Loucy (cell line): ENCODE data around the gene MED13L.
A peak's percentile ranks its signal among the peaks of the same experiment; 100 is the strongest.

Experiments used
- H2AFZ ChIP-seq: fragments of 200-600 bp; sonication (generic); 2 replicates; pipeline ENCODE4 v1.6.0; 2016; ENCODE audit warnings: antibody characterized with exemption, mild to moderate bottlenecking, low read length, moderate library complexity
- H3F3A ChIP-seq: fragments of 200-600 bp; 2 replicates; pipeline ENCODE4 v1.6.0; 2016; ENCODE audit warnings: antibody characterized with exemption, low read depth, mild to moderate bottlenecking
- H3K27me3 ChIP-seq: fragments of 200-600 bp; sonication (generic); 2 replicates; pipeline ENCODE4 v1.6.1; 2014; ENCODE audit warnings: low read length, mild to moderate bottlenecking; ENCODE audit not compliant: insufficient read depth, poor library complexity, severe bottlenecking
- H3K36me3 ChIP-seq: fragments of 200-600 bp; sonication (generic); 2 replicates; pipeline ENCODE4 v1.6.1; 2016; ENCODE audit warnings: low read length; ENCODE audit not compliant: insufficient read depth
- H3K4me1 ChIP-seq: fragments of 200-600 bp; sonication (generic); 2 replicates; pipeline ENCODE4 v1.5.1; 2014; ENCODE audit warnings: low read length, mild to moderate bottlenecking; ENCODE audit not compliant: insufficient read depth, poor library complexity, severe bottlenecking
- H3K4me2 ChIP-seq: fragments of 200-600 bp; sonication (generic); 2 replicates; pipeline ENCODE4 v1.6.0; 2014; ENCODE audit warnings: antibody characterized with exemption, low read length, low read depth, mild to moderate bottlenecking; ENCODE audit not compliant: poor library complexity, severe bottlenecking
- H3K4me3 ChIP-seq: fragments of 200-600 bp; sonication (generic); 2 replicates; pipeline ENCODE4 v1.5.1; 2014; ENCODE audit warnings: low read length, mild to moderate bottlenecking, mixed read lengths; ENCODE audit not compliant: poor library complexity, severe bottlenecking
- H3K79me2 ChIP-seq: fragments of 200-600 bp; sonication (generic); 2 replicates; pipeline ENCODE4 v1.6.1; 2014; ENCODE audit warnings: low read length; ENCODE audit not compliant: insufficient read depth
- H3K9ac ChIP-seq: fragments of 200-600 bp; sonication (generic); 2 replicates; pipeline ENCODE4 v1.6.0; 2014; ENCODE audit warnings: mild to moderate bottlenecking, low read depth, low read length, moderate library complexity; ENCODE audit not compliant: poor library complexity, severe bottlenecking
- H3K9me2 ChIP-seq: fragments of 200-600 bp; sonication (generic); replicated peaks from 2 replicates; pipeline ENCODE4 v1.6.1; 2016; ENCODE audit warnings: low read depth, low read length, mixed read lengths
- H3K9me3 ChIP-seq: fragments of 200-600 bp; sonication (generic); 2 replicates; pipeline ENCODE4 v1.6.1; 2014; ENCODE audit warnings: mild to moderate bottlenecking, antibody characterized with exemption, low read length, low read depth; ENCODE audit not compliant: insufficient read depth
- H4K20me1 ChIP-seq: fragments of 200-600 bp; sonication (generic); 2 replicates; pipeline ENCODE4 v1.6.0; 2014; ENCODE audit warnings: antibody characterized with exemption, low read length, mild to moderate bottlenecking; ENCODE audit not compliant: insufficient read depth, poor library complexity, severe bottlenecking
- EZH2phosphoT487 ChIP-seq: fragments of 200-600 bp; IDR thresholded peaks from 2 replicates; pipeline ENCODE4 v1.6.1; 2018; ENCODE audit warnings: antibody characterized with exemption, mild to moderate bottlenecking, moderate library complexity, borderline replicate concordance
- TF ChIP-seq, protein P1 (sequence below): fragments of 200-600 bp; sonication (generic); conservative IDR thresholded peaks from 2 replicates; pipeline ENCODE4 v1.5.1; 2014; ENCODE audit warnings: mild to moderate bottlenecking, antibody characterized with exemption, low read length

The MED13L gene

DNA sequence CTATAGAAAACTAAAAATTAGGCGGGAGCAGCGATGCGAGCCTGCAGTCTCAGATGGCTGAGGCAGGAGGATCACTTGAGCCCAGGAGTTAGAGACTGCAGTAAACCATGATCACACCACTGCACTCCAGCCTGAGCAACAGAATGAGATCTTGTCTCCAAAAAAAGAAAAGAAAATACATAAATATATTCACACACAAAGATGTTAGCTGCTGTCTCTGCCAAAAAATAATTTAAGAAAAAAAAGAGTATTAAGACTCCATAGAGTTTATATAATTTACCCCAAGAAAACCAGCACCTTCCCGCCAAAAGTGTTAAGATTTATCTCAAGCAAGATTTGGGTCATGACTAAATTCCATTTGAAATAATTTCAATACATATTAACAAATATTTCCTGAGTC is 102.6 kb downstream of the MED13L start:
- no peak for TF ChIP-seq EZH2phosphoT487
- TF ChIP-seq, protein P1, sequence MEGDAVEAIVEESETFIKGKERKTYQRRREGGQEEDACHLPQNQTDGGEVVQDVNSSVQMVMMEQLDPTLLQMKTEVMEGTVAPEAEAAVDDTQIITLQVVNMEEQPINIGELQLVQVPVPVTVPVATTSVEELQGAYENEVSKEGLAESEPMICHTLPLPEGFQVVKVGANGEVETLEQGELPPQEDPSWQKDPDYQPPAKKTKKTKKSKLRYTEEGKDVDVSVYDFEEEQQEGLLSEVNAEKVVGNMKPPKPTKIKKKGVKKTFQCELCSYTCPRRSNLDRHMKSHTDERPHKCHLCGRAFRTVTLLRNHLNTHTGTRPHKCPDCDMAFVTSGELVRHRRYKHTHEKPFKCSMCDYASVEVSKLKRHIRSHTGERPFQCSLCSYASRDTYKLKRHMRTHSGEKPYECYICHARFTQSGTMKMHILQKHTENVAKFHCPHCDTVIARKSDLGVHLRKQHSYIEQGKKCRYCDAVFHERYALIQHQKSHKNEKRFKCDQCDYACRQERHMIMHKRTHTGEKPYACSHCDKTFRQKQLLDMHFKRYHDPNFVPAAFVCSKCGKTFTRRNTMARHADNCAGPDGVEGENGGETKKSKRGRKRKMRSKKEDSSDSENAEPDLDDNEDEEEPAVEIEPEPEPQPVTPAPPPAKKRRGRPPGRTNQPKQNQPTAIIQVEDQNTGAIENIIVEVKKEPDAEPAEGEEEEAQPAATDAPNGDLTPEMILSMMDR = no peak
- Histone ChIP-seq H2AFZ (no peak overlapping the region), H3K27me3 (no peaks in the 10 kb centered on the region), H3K4me2 (no peak overlapping the region), H4K20me1 (peaks cover 49% of the 10 kb centered on the region), H3K9me2 (no peaks in the 10 kb centered on the region), H3K9ac (no peak overlapping the region), H3K79me2 (peaks cover 99% of the 10 kb centered on the region), H3F3A (no peaks in the 10 kb centered on the region), H3K4me1 (peaks cover 10% of the 10 kb centered on the region), H3K4me3 (no peak overlapping the region), H3K9me3 (no peaks in the 10 kb centered on the region), H3K36me3 (no peaks in the 10 kb centered on the region)

DNA sequence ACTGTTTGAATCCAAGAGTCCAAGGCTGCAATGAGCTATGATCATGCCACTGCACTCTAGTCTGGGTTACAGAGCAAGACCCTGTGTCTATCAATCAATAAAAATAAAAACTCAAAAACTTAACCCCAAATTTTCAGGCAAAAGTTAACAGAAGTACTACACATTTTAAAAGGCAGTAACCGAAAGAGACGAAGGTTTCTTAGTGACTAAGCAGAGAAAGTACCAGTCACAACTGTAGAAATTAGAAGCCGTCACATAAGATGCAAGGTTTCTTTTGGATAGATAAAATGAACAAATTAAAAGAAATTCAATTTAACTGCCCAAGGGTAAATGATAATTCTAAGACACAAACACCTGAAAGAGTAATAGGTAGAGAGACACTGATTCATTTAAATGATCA is 103.5 kb downstream of the MED13L start:
- Histone ChIP-seq H3K79me2 (peaks cover 99% of the 10 kb centered on the region), H3K9ac (no peak overlapping the region), H3K4me3 (no peak overlapping the region), H3F3A (no peaks in the 10 kb centered on the region), H2AFZ (no peak overlapping the region), H3K36me3 (no peaks in the 10 kb centered on the region), H3K27me3 (no peaks in the 10 kb centered on the region), H3K4me1 (peaks cover 10% of the 10 kb centered on the region), H3K9me3 (no peaks in the 10 kb centered on the region), H3K9me2 (no peaks in the 10 kb centered on the region), H4K20me1 (peaks cover 49% of the 10 kb centered on the region), H3K4me2 (no peak overlapping the region)
- TF ChIP-seq EZH2phosphoT487 = no peak
- TF ChIP-seq, protein P1 = no peak

DNA sequence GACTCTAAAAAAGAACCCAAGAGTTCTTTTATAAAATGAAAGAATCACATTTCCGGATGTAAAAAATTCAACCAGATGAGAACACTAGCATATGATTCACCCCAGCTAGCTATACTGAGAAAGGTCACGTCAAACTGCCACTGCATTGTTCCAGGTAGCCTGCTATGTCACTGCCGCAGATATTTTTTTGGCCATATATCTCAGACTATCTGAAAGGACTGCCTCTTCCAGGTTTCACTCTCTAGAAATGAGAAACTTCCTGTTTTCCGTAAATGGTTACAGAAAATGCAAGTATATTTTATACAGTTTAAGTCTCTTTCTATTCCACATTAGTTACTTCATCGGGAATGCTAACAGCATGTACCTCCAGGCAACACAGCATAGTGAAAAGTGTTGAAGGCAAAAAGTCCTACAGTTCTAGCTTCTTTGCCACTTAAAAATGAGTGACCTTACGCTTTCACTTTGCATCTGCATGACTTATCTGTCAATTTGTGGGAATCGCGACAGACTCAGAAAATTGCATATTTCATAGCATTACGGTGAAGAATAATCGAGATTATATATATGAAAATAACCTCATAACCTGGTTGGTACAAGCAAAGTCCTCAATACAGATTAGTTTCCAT is 105.2 kb downstream of the MED13L start:
- no peaks in the 10 kb centered on the region for H3K27me3 ChIP-seq
- no peak overlapping the region for H2AFZ ChIP-seq
- H3K79me2 ChIP-seq = peaks cover 100% of the 10 kb centered on the region
- no peaks in the 10 kb centered on the region for H3K9me3 ChIP-seq
- TF ChIP-seq, protein P1 = no peak
- no peak for TF ChIP-seq EZH2phosphoT487
- H4K20me1 ChIP-seq = peaks cover 40% of the 10 kb centered on the region
- H3F3A ChIP-seq = no peaks in the 10 kb centered on the region
- H3K4me2 ChIP-seq = peak overlapping the region; percentile 13
- H3K36me3 ChIP-seq = no peaks in the 10 kb centered on the region
- peaks cover 10% of the 10 kb centered on the region for H3K4me1 ChIP-seq
- H3K9ac ChIP-seq = no peak overlapping the region
- H3K9me2 ChIP-seq = no peaks in the 10 kb centered on the region
- no peak overlapping the region for H3K4me3 ChIP-seq
